Measurements from ENCODE around the gene NPTXR.

GRCh38 chr22:38834215-38834953, 9.4 kb downstream of the NPTXR start:
- no peak for TF ChIP-seq POLR2A (IDR thresholded peaks at IDR 0.05)
- TF ChIP-seq CTCF (IDR thresholded peaks at IDR 0.05): no peak

Measured in thyroid gland (tissue), 4 donors.